WI38 (cell line): ENCODE measurements around the gene CHGA.

Experiments used
- H3K4me3 ChIP-seq: 2 replicates; pipeline ENCODE4 v1.5.1; 2011; ENCODE audit warnings: low read depth, mild to moderate bottlenecking, control low read depth, low read length
- TF ChIP-seq, protein P1 (sequence below): IDR thresholded peaks from 2 replicates; pipeline ENCODE4 v1.5.1; 2012; ENCODE audit warnings: low read depth, mild to moderate bottlenecking, control low read depth, low read length

The CHGA gene

DNA sequence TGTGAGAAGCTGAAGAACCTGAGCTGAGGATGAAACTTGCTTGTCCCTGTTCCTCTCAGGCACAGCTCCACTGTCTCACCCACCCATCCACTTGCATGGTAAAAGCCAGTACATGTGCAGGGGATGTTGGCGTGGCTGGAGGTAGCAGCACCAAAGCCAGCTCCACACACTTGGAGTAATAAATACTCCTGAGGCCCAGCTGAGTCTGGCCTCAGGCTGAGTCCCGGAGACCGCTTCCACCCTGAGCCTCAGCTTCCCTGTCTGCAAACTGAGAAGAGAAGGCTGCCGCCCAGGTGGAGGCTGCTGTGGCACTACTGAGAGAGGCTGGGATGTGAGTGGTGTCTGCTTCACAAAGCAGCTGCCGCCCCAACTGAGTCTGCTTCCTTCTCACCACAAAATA, 19.2 kb downstream of the CHGA start:
- no peak overlapping the region for H3K4me3 ChIP-seq
- TF ChIP-seq, protein P1, sequence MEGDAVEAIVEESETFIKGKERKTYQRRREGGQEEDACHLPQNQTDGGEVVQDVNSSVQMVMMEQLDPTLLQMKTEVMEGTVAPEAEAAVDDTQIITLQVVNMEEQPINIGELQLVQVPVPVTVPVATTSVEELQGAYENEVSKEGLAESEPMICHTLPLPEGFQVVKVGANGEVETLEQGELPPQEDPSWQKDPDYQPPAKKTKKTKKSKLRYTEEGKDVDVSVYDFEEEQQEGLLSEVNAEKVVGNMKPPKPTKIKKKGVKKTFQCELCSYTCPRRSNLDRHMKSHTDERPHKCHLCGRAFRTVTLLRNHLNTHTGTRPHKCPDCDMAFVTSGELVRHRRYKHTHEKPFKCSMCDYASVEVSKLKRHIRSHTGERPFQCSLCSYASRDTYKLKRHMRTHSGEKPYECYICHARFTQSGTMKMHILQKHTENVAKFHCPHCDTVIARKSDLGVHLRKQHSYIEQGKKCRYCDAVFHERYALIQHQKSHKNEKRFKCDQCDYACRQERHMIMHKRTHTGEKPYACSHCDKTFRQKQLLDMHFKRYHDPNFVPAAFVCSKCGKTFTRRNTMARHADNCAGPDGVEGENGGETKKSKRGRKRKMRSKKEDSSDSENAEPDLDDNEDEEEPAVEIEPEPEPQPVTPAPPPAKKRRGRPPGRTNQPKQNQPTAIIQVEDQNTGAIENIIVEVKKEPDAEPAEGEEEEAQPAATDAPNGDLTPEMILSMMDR = no peak

GRCh38 chr14:92942576-92942975, 19.6 kb downstream of the CHGA start:
- H3K4me3 ChIP-seq = no peak overlapping the region
- TF ChIP-seq, protein P1 = no peak

- no peak overlapping the region for H3K4me3 ChIP-seq
- TF ChIP-seq, protein P1 = no peak
Observed at GRCh38 chr14:92942976-92943710, 20.2 kb downstream of the CHGA start.

GRCh38 chr14:92943855-92944570, 21.1 kb downstream of the CHGA start:
- H3K4me3 ChIP-seq = no peak overlapping the region
- TF ChIP-seq, protein P1 = no peak

DNA sequence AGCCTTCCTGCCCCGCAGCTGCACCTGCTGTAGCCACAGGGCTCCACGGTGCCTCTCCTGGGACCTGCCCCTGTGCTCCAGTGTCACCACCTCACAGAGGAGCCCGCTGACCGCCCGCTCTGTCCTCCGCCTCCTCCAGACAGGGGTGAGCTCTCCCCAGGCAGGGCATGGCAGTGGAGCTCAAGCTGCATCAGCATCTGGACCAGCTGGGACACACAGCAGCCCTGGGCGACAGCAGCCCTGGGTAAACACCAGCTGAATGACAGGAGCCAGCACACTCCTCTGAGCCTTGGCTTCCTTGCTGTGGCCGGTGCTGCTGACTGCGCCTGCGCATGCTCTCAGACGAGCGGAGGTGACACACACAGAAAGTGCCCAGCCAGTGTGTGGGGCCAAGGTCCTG, 22.0 kb downstream of the CHGA start:
- TF ChIP-seq, protein P1 = no peak
- H3K4me3 ChIP-seq = no peak overlapping the region

DNA sequence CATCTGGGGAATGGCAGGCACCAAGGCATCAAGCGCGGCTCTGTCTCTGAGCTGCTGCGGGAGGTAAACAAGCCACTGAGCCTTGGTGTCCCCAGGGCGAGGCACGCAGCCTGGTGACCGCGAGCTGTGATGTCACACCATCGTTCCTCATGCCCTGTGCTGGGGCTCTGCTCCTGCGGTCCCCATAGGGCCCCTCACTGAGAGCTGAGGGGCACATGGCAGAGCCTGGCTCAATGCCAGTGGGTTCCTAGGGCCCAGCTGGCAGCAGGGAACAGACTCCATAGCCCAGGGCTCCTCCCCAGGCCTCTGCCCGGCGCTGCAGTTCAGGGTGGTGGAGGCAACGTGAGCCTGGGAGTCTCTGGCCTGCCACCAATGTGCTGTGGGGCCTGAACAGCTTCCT, 22.6 kb downstream of the CHGA start:
- H3K4me3 ChIP-seq = no peak overlapping the region
- TF ChIP-seq, protein P1 = no peak
